CD4-positive, alpha-beta T cell treated with Interferon alpha-2 for 1 hour (primary cell): ENCODE data around the gene SCGB1C1.
A peak's percentile ranks its signal among the peaks of the same experiment; 100 is the strongest.
"Not testable (repeated sequence)": the region's sequence is repeated elsewhere in the genome, so short reads cannot be mapped to it uniquely, and the experiment has no call there.

ENCODE experiments used
- DNase-seq, 2 donors: peaks; one replicate each; pipeline ENCODE4 v3.0.0-alpha.2; 2020 to 2022

SCGB1C1 gene

GRCh38 chr11:192674-193128 lies at the start of gene SCGB1C1:
TSS of gene SCGB1C1 (plus strand) at chr11:193078. CDS start at chr11:193100, 22 bp downstream.
- not testable (repeated sequence) for DNase-seq

- DNase-seq: not testable (repeated sequence)
These were observed 12.6 kb upstream of the SCGB1C1 start for GRCh38 chr11:180242-180641.

- DNase-seq: peak in 1 of 2 donors; percentile 0
These were observed 3.6 kb upstream of the SCGB1C1 start for GRCh38 chr11:189200-189783.

GRCh38 chr11:189843-190311 lies 3.0 kb upstream of the SCGB1C1 start:
- peak in 1 of 2 donors; percentile 65 for DNase-seq

- peak in 1 of 2 donors; percentile 0 for DNase-seq
These were observed 2.3 kb upstream of the SCGB1C1 start for GRCh38 chr11:190546-190945.

GRCh38 chr11:191490-192478 lies 1.1 kb upstream of the SCGB1C1 start:
- DNase-seq: peak; percentile 40 to 50

GRCh38 chr11:193481-193880 lies 603 bp downstream of the SCGB1C1 start:
- peak in 1 of 2 donors; percentile 0 for DNase-seq

GRCh38 chr11:196786-197731 lies 4.2 kb downstream of the SCGB1C1 start:
- no peak for DNase-seq

GRCh38 chr11:197741-198235 lies 4.9 kb downstream of the SCGB1C1 start:
- no peak for DNase-seq

- no peak for DNase-seq
These were observed 5.4 kb downstream of the SCGB1C1 start for GRCh38 chr11:198236-198806.

- DNase-seq: no peak
These were observed 6.2 kb downstream of the SCGB1C1 start for GRCh38 chr11:199004-199581.

- DNase-seq: no peak
These were observed 6.9 kb downstream of the SCGB1C1 start for GRCh38 chr11:199782-200181.

GRCh38 chr11:200224-201003 lies 7.5 kb downstream of the SCGB1C1 start:
- no peak for DNase-seq

- DNase-seq: no peak
These were observed 9.1 kb downstream of the SCGB1C1 start for GRCh38 chr11:201966-202365.

- no peak for DNase-seq
These were observed 9.6 kb downstream of the SCGB1C1 start for GRCh38 chr11:202490-202889.

- no peak for DNase-seq
These were observed 10.4 kb downstream of the SCGB1C1 start for GRCh38 chr11:203056-203944.

- DNase-seq: no peak
These were observed 11.2 kb downstream of the SCGB1C1 start for GRCh38 chr11:203945-204586.

- DNase-seq: no peak
These were observed 11.8 kb downstream of the SCGB1C1 start for GRCh38 chr11:204587-205109.
